GM12878 (cell line): ENCODE results near the gene FUT6. TPM values are rescaled to one million over a fixed set of nuclear protein-coding genes. Genes with fewer than 3 reads are reported as not detected.

ENCODE experiments used
- FOXM1 ChIP-seq: IDR thresholded peaks from 2 replicates; pipeline ENCODE4 v1.6.1; 2012; ENCODE audit warnings: low read depth, mild to moderate bottlenecking, inconsistent platforms, low read length, moderate library complexity
- SKIL ChIP-seq: fragments of 450-650 bp; IDR thresholded peaks from 2 replicates; pipeline ENCODE4 v1.6.1; 2017; ENCODE audit warnings: mild to moderate bottlenecking, low read depth, inconsistent platforms; ENCODE audit not compliant: poor library complexity, severe bottlenecking
- SRF ChIP-seq, 2 experiments: IDR thresholded peaks; 2 replicates each; pipeline ENCODE4 v1.6.1; 2011; ENCODE audit warnings: low read depth in 2 of 2, low read length in 2 of 2, mild to moderate bottlenecking in 1 of 2, moderate library complexity in 1 of 2
- ZNF592 ChIP-seq: fragments of 450-650 bp; IDR thresholded peaks from 2 replicates; pipeline ENCODE4 v1.6.1; 2017; ENCODE audit warnings: mild to moderate bottlenecking, moderate library complexity
- polyA plus RNA-seq, 11 experiments: library from polyadenylated mRNA; depleted of rRNA in 4 of 11; unstranded in 6 of 11; stranded (reverse) in 5 of 11; fragments of >200 nt; fragmentation: Nextera tagmentation in 4 of 11; fragmentation: Illumina TruSeq in 1 of 11; extraction: Ambion mirVana in 4 of 11; extraction: Trizol in 1 of 11; gene quantifications; 1 replicate in 1 of 11; 2 replicates in 10 of 11; pipeline versions ENCODE4 v1.2.1 to v1.2.3, GENCODE V29; 2011 to 2016; ENCODE audit warnings: inconsistent platforms in 2 of 11, missing spikeins in 2 of 11, low read depth in 1 of 11
- total RNA-seq, 4 experiments: library from RNA; depleted of rRNA in 3 of 4; stranded (reverse); fragments of >200 nt in 3 of 4; fragmentation: Illumina TruSeq in 1 of 4; extraction: Trizol in 1 of 4; gene quantifications; 2 replicates each; pipeline versions ENCODE4 v1.2.1 to v1.2.3, GENCODE V29; 2013 to 2021

Gene FUT6
- total and polyA plus RNA-seq, 10 of the 15 experiments (the other 5 are each of a cell fraction or from before 2014, with no cell fraction given), result not detected

GRCh38 chr19:5790559-5791520 is 48.7 kb downstream of the FUT6 start, which contains the start of gene DUS3L (continued):
- TF ChIP-seq SKIL (no peak), SRF (IDR thresholded peaks at IDR 0.05; ENCODE audit: low read depth in 2 of 2, low read length in 2 of 2) (no peak), ZNF592 (no peak), FOXM1 (no peak)
